HG03460 (cell line): Measurements from ENCODE around the gene TMEM179.

Experiments used
- ATAC-seq: cut with Tn5 transposase; IDR thresholded peaks from one replicate; pipeline ENCODE4 v1.9.1; 2021; ENCODE audit not compliant: unreplicated experiment

Gene TMEM179

GRCh38 chr14:104600141-104600643 lies 4.4 kb downstream of the TMEM179 start:
- no peak for ATAC-seq

DNA sequence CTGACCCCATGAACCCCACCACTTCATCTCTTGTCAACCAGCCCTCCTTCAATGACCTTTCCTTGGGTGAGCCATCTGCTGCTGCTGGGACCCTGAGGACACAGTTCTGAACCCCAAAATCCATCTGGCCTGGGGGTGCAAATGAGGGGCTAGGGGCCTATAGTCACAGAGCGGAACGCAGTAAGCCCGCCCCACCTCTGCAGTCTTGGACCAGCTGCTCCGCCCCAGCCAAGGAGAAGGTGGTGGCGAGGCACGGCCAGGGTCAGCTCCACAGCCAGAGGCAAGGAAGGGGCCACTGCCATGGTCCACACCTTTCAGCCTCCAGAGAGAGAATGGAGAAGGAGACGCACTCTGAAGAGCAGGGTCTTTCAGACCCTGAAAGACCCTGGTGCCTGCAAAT lies 5.1 kb downstream of the TMEM179 start:
- no peak for ATAC-seq

GRCh38 chr14:104598910-104599273 lies 5.7 kb downstream of the TMEM179 start:
- ATAC-seq, result no peak

GRCh38 chr14:104598039-104598909 lies 6.3 kb downstream of the TMEM179 start:
- no peak for ATAC-seq

- no peak for ATAC-seq
Observed at GRCh38 chr14:104597576-104597975, 7.0 kb downstream of the TMEM179 start.

DNA sequence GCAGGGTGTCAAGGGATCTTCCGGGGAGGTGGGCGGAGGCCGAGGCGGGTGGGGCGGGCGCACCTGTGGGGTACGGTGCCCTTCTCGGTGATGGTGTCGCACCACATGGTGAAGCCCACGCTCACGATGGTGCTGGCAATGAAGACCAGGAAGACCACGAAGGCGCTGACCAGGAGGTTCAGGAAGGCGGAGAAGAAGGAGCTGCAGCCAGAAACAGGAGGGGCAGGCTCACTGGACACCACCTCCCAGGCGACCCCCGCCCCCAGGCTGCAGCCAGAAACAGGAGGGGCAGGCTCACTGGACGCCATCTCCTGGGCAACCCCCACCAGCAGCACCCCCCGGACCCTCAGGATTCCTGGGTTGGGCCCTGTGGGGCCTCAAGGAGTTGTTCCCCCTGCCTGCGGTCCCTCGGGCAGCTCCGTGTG lies 7.6 kb downstream of the TMEM179 start:
- no peak for ATAC-seq

GRCh38 chr14:104596451-104596918 lies 8.1 kb downstream of the TMEM179 start:
- ATAC-seq, result no peak

- no peak for ATAC-seq
Observed at GRCh38 chr14:104595911-104596450, 8.6 kb downstream of the TMEM179 start.

- no peak for ATAC-seq
Observed at GRCh38 chr14:104595116-104595675, 9.4 kb downstream of the TMEM179 start.

- ATAC-seq, result no peak
Observed at GRCh38 chr14:104594310-104595046, 10.1 kb downstream of the TMEM179 start.

GRCh38 chr14:104593710-104594136 lies 10.8 kb downstream of the TMEM179 start:
- ATAC-seq, result no peak

DNA sequence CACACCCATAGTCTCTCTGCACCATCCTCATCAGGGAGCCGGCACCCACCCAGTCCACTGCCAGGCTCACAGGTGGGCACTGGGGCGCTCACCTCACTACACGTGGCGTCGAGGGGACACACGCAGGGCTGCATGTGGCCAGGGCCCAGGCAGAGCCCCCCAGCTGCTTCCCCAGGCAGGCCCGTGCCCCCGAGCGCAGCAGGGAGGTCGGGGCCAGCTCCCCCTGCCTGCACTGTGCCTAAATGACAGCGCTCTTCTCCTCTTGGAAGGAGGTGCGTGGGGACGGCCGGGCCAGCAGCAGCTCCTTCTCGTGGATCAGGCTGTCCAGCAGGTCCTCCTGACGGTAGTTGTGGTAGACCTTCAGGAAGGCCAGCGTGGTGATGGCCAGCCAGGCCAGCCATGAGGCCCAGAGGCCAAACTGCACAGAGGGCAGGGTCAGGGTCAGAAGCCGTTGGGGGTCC lies 11.3 kb downstream of the TMEM179 start:
- no peak for ATAC-seq

DNA sequence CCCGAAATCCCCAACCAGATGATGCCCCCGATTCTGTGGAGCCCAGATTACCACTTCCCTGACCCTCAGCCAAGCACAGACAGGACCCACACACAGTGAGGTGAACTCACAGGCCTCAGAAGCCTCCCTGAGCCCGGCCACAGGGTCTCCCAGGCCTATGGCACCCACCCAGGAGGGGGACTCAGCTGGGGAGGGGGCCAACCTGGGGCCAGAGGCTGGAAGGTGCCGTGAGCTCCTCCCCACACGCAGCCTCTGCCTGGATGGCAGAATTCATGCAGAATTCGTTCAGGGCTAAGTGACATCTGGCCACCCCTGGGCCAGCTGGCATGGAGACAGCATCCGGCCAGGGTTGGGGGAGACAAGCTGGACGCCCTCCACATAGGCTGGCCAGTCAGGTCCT lies 11.8 kb downstream of the TMEM179 start:
- ATAC-seq, result no peak

DNA sequence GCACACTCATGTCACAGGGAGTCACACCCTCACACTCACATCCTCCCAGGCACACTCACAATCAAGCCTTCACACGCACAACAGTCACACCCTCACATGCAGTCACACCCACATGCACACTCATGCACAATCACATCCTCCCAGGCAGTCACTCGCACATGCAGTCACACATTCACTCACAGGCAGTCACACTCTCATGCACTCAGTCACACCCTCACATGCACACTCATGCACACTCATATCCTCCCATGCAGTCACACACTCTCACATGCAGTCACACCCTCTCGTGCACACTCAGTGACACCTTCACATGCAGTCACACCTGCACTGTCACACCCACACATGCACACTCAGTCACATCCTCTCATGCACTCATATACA lies 12.3 kb downstream of the TMEM179 start:
- no peak for ATAC-seq

- no peak for ATAC-seq
Observed at GRCh38 chr14:104591506-104592291, 12.9 kb downstream of the TMEM179 start.

GRCh38 chr14:104591031-104591430 lies 13.5 kb downstream of the TMEM179 start:
- ATAC-seq, result no peak

DNA sequence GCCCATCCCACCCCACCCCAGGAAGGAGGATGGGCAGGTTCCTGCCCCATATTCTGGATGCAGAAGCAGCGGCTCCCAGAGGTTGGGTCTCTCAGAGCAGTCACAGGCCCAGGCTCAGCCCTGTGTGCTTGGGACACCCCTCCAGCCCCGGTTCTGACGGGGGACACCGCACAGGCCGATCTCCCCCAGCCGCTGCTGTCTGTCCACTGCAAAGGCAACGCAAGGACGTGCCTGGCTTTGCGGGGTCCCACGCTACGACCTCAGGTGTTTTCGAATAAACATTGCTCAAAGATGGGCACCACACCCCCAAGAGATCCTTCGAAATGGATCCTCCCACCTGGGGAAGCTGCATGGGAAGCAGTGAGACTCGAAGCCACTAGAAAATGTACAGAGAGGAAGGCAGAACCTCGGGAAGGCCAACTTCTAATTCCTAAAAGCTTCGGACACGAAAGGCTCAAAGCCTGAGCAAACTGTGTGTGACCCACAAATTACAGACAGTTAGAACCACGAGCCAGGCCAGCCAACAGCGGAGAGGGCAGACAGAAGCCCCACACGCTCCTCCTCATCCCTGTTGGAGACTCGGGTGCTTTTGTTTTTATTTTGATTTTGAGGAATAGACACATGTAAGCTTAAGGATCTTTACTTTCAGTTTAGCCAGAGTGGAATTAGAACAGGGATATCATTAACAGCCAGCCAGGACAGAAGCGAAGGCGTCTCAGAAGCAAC lies 14.2 kb downstream of the TMEM179 start:
- ATAC-seq, result no peak

- no peak for ATAC-seq
Observed at GRCh38 chr14:104589338-104590195, 15.0 kb downstream of the TMEM179 start.
